Right kidney (tissue), 1 donor: ENCODE results near the gene ANKRD11.
"Not testable (repeated sequence)": the region's sequence is repeated elsewhere in the genome, so short reads cannot be mapped to it uniquely, and the experiment has no call there.

Source experiments
- DNase-seq: peaks from one replicate; pipeline ENCODE4 v3.0.0-alpha.2; 2016

The ANKRD11 gene

GRCh38 chr16:89452925-89453324 is 37.4 kb downstream of the ANKRD11 start:
- DNase-seq = no peak

- no peak for DNase-seq
Measured at GRCh38 chr16:89452241-89452640, 38.1 kb downstream of the ANKRD11 start.

- DNase-seq = no peak
Measured at GRCh38 chr16:89450537-89450936, 39.8 kb downstream of the ANKRD11 start.

- no peak for DNase-seq
Measured at GRCh38 chr16:89449726-89450335, 40.5 kb downstream of the ANKRD11 start.

GRCh38 chr16:89448656-89449055 is 41.7 kb downstream of the ANKRD11 start:
- DNase-seq = no peak

GRCh38 chr16:89446975-89447293 is 43.4 kb downstream of the ANKRD11 start:
- DNase-seq = no peak

GRCh38 chr16:89446136-89446974 is 44.0 kb downstream of the ANKRD11 start:
- DNase-seq = no peak

- no peak for DNase-seq
Measured at GRCh38 chr16:89445166-89445565, 45.2 kb downstream of the ANKRD11 start.

GRCh38 chr16:89444728-89445127 is 45.6 kb downstream of the ANKRD11 start:
- DNase-seq = no peak

- no peak for DNase-seq
Measured at GRCh38 chr16:89444151-89444723, 46.1 kb downstream of the ANKRD11 start.

- no peak for DNase-seq
Measured at GRCh38 chr16:89443727-89444084, 46.7 kb downstream of the ANKRD11 start.

GRCh38 chr16:89442990-89443726 is 47.2 kb downstream of the ANKRD11 start:
- peak; percentile 53 for DNase-seq

- DNase-seq = peak; percentile 57
Measured at GRCh38 chr16:89442588-89442987, 47.8 kb downstream of the ANKRD11 start.

- no peak for DNase-seq
Measured at GRCh38 chr16:89439659-89440058, 50.7 kb downstream of the ANKRD11 start.

GRCh38 chr16:89437991-89438390 is 52.4 kb downstream of the ANKRD11 start:
- no peak for DNase-seq

GRCh38 chr16:89437251-89437987 is 52.9 kb downstream of the ANKRD11 start:
- no peak for DNase-seq

GRCh38 chr16:89436366-89436765 is 54.0 kb downstream of the ANKRD11 start:
- no peak for DNase-seq

- DNase-seq = not testable (repeated sequence)
Measured at GRCh38 chr16:89435059-89435458, 55.3 kb downstream of the ANKRD11 start.

- DNase-seq = no peak
Measured at GRCh38 chr16:89434490-89434889, 55.9 kb downstream of the ANKRD11 start.

GRCh38 chr16:89433363-89433984 is 56.9 kb downstream of the ANKRD11 start:
- DNase-seq = not testable (repeated sequence)

GRCh38 chr16:89431630-89432029 is 58.7 kb downstream of the ANKRD11 start:
- DNase-seq = no peak

GRCh38 chr16:89431158-89431584 is 59.2 kb downstream of the ANKRD11 start:
- DNase-seq = no peak
